Endothelial cell (in vitro differentiated cells): ENCODE measurements around the gene CACNA1D. TPM values are rescaled to one million over a fixed set of nuclear protein-coding genes. Genes with fewer than 3 reads are reported as not detected.
A peak's percentile ranks its signal among the peaks of the same experiment; 100 is the strongest.

ENCODE experiments used
- DNase-seq: peaks from one replicate; pipeline ENCODE4 v3.0.0; 2021; ENCODE audit warnings: low spot score
- H3K27ac Mint-ChIP-seq: one replicate; pipeline ENCODE4 v1.8.0; 2021; ENCODE audit warnings: mixed read lengths, inconsistent platforms; ENCODE audit not compliant: unreplicated experiment
- H3K27me3 Mint-ChIP-seq: one replicate; pipeline ENCODE4 v1.8.0; 2021; ENCODE audit warnings: mild to moderate bottlenecking, moderate library complexity, mixed read lengths, inconsistent platforms; ENCODE audit not compliant: unreplicated experiment
- H3K36me3 Mint-ChIP-seq: one replicate; pipeline ENCODE4 v1.8.0; 2021; ENCODE audit warnings: mild to moderate bottlenecking, low read depth, mixed read lengths, inconsistent platforms; ENCODE audit not compliant: unreplicated experiment
- H3K4me1 Mint-ChIP-seq: one replicate; pipeline ENCODE4 v1.8.0; 2021; ENCODE audit warnings: mild to moderate bottlenecking, mixed read lengths, inconsistent platforms; ENCODE audit not compliant: unreplicated experiment
- H3K4me3 Mint-ChIP-seq: one replicate; pipeline ENCODE4 v1.8.0; 2021; ENCODE audit warnings: mild to moderate bottlenecking, mixed read lengths, inconsistent platforms; ENCODE audit not compliant: unreplicated experiment
- H3K9me3 Mint-ChIP-seq: one replicate; pipeline ENCODE4 v1.8.0; 2021; ENCODE audit warnings: mixed read lengths, inconsistent platforms; ENCODE audit not compliant: unreplicated experiment
- CTCF ChIP-seq: fragments of 200-600 bp; sonication (generic); IDR thresholded peaks from one replicate; pipeline ENCODE4 v1.5.0; 2021; ENCODE audit warnings: antibody characterized with exemption; ENCODE audit not compliant: unreplicated experiment
- total RNA-seq: library from RNA; stranded (reverse); fragmentation: NEBNext Ultra II Directional; extraction: Animal tissue kit (Norgen Biotek cat#: 25700); gene quantifications from one replicate; pipeline ENCODE4 v1.2.1, GENCODE V29; 2021; ENCODE audit not compliant: unreplicated experiment

CACNA1D gene
- total RNA-seq, 1 donor from 2014 or later, result 208 TPM

DNA sequence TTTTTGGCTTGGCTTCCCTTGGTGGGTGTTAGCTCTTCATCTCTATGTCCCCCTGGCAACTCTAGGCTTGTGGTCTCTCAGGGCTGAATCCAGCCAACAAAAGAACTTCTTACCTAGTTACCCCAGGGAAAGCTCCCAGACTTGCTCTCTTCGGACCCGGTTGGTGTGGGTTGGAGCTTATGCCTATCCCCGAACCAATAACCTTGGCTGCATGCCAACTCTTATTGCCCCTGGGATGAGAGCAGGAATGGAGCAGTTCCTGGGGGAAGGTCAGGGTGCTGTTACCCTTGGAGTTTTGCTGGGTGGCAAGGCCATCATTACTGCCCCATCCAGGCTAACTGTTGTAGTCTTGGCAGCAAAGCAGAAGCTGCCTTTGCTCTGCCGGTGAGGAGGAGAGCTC is 147.8 kb downstream of the CACNA1D start:
- DNase-seq, result no peak
- H3K36me3 Mint-ChIP-seq, result no peaks in the 10 kb centered on the region
- H3K27ac Mint-ChIP-seq, result no peak overlapping the region
- no peaks in the 10 kb centered on the region for H3K4me1 Mint-ChIP-seq
- H3K27me3 Mint-ChIP-seq, result peaks cover 5% of the 10 kb centered on the region
- no peaks in the 10 kb centered on the region for H3K9me3 Mint-ChIP-seq
- no peak overlapping the region for H3K4me3 Mint-ChIP-seq
- TF ChIP-seq CTCF, result no peak

- peaks cover 6% of the 10 kb centered on the region for H3K27me3 Mint-ChIP-seq
- TF ChIP-seq CTCF, result no peak
- peak; percentile 30 for DNase-seq
- H3K27ac Mint-ChIP-seq, result no peak overlapping the region
- H3K4me3 Mint-ChIP-seq, result no peak overlapping the region
- no peaks in the 10 kb centered on the region for H3K36me3 Mint-ChIP-seq
- no peaks in the 10 kb centered on the region for H3K9me3 Mint-ChIP-seq
- H3K4me1 Mint-ChIP-seq, result peaks cover 8% of the 10 kb centered on the region
These were observed 149.3 kb downstream of the CACNA1D start for GRCh38 chr3:53643757-53644156.

GRCh38 chr3:53645754-53646153 is 151.3 kb downstream of the CACNA1D start:
- no peaks in the 10 kb centered on the region for H3K9me3 Mint-ChIP-seq
- no peak for DNase-seq
- H3K4me3 Mint-ChIP-seq, result no peak overlapping the region
- H3K4me1 Mint-ChIP-seq, result peaks cover 24% of the 10 kb centered on the region
- no peak overlapping the region for H3K27ac Mint-ChIP-seq
- no peak for TF ChIP-seq CTCF
- H3K27me3 Mint-ChIP-seq, result peaks cover 8% of the 10 kb centered on the region
- no peaks in the 10 kb centered on the region for H3K36me3 Mint-ChIP-seq

GRCh38 chr3:53646723-53647122 is 152.3 kb downstream of the CACNA1D start:
- Mint-ChIP-seq H3K27ac (no peak overlapping the region), H3K9me3 (no peaks in the 10 kb centered on the region), H3K27me3 (peaks cover 5% of the 10 kb centered on the region), H3K4me1 (peaks cover 32% of the 10 kb centered on the region), H3K36me3 (no peaks in the 10 kb centered on the region), H3K4me3 (no peak overlapping the region)
- DNase-seq, result no peak
- TF ChIP-seq CTCF, result no peak

DNA sequence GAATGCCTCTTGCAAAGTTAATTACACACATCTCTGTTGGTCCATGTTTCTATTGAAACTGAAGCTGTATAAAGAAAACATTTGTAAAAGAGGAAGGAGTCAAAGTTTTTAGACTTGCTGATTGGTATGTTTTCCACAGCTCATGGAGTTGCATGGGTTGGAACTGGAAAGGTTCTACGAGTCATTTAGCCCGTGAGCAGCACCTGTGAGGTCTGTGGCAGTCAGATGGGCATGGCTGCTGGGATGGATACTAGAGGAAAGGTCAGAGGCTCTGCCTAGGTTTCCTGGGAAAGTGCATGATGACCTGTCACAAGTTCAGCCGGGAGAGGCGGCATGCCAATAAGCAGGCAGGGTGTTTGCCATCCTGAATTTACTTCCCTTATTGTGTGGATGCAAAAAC is 155.4 kb downstream of the CACNA1D start:
- H3K36me3 Mint-ChIP-seq, result peaks cover 5% of the 10 kb centered on the region
- H3K4me1 Mint-ChIP-seq, result peaks cover 38% of the 10 kb centered on the region
- peaks cover 3% of the 10 kb centered on the region for H3K27me3 Mint-ChIP-seq
- TF ChIP-seq CTCF, result no peak
- no peak overlapping the region for H3K4me3 Mint-ChIP-seq
- no peak for DNase-seq
- no peak overlapping the region for H3K27ac Mint-ChIP-seq
- H3K9me3 Mint-ChIP-seq, result no peaks in the 10 kb centered on the region
